Raji (cell line): ENCODE data around the gene MOB2.

ENCODE experiments used
- POLR2A ChIP-seq: IDR thresholded peaks from 2 replicates; pipeline ENCODE4 v1.6.1; 2011; ENCODE audit warnings: low read depth, low read length, control low read depth; ENCODE audit not compliant: insufficient read depth

The MOB2 gene

DNA sequence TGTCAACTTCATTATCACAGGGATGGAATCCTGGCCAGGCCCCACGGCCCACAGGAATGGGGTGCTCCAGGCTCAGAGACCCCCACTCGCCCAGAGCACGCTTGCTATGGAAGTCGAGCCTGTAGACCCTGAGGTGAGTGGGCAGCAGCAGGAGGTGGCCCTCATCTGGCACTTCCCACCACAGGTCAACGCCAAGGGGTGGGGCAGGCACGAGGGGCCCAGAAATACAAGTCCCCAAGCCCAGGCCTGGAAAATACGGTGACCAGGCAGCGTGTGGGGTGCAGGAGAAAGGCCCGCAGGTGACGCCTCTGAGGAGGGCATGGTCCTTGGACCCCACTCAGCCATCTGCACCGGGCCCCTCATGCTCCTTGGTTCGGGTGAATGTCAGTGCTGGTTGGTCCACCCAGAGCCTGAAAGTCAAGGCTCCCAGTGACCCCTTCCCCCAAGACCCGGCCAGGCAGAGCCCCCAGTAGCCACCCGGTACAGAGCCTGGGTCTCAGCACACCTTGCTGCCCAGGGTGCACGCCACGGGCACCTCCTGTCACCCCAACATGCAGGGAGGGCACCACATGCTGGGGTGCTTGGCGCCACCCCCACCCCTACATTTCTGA lies 2.4 kb downstream of the MOB2 start:
- no peak for TF ChIP-seq POLR2A

DNA sequence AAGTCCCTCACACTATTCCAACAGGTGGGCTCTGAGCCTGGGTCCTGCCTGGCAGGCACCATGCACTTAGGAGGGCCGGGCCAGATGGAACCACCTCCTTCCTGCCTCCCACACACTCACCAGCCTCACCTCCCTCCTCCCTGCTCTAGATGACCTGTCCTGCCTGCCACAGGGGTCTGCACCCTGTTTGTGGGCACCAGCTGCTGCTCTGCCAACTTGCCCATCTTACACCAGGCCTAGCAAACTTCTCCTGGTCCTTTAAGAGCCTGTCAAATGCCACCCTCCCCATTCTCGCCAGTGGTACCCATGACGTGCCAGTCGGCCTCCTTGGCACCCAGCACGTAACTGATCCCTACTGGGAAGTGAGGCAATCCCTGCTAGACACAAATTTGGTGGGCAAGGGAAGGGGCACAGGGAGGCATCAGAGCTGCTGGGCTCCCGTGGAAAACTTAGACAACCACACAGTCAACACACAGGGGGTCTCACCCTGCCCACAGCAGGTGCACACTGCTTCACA lies 3.1 kb downstream of the MOB2 start:
- no peak for TF ChIP-seq POLR2A

DNA sequence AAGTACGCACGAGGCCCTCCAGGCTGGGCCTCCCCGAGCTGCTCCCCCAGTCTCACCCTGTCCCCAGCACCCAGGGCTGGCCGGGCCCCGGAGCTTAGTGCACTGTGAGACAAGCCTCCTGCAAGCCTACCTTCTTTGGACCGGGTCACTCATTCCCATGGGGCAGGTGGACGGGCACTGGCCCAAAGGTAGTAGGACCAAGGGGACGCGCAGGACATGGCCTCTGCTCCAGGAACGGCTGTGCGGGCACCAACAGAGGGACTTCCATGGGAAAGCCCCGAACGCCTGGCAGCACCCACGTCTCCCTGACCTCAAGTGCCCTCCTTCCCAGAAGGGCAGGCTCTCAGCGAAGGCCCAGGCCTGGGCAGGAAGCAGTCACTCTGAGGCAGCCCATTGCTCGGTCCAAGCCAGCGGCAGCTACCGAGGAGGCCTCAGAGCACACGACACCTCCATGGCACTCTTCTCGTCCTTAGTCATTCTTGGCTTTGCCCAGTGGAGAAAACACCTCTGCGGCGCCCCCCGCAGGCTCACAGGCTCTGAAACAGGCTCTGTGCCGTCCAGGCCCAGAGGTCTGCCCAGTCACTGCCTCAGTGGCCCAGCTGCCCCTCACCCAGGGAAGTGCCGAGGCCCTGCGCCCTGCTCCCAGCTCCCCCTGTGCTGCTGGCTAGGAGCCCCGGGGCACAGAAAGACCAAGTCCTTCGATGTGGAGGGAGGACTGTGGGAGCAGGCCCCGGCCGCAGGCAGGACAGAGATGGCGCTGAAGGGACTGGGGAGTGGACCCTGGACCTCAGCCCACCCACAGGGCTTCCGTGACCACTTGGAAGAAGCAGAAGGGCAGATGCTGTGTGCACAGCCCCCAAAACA lies 3.8 kb downstream of the MOB2 start:
- no peak for TF ChIP-seq POLR2A

DNA sequence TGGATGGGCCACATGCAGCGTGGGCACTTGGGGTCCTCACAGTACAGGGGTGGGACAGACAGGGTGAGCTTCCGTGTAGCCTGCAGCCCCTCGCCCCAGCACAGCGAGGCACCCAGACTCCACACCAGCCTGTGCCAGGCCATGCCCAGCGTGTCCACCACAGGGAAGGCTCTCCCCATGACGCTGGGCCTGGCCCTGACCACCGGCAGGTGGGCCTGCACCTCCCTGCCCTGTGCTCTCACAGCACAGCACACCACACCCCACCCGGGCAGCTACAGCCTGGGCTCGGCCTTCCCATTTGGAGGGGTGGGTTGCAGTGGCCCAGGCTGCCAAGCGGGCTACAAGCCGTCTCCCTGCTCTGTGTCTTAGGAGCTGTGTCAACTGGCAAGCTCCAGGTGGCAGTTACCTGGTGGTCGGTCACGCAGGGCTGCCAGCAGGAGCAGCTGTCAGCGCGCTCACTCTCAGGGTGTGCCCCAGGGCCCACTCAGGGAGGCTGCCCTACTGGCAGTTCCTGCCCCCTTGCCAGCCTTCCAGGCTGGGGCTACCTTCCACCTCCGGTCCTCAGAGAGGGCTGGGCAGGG lies 4.6 kb downstream of the MOB2 start:
- no peak for TF ChIP-seq POLR2A

DNA sequence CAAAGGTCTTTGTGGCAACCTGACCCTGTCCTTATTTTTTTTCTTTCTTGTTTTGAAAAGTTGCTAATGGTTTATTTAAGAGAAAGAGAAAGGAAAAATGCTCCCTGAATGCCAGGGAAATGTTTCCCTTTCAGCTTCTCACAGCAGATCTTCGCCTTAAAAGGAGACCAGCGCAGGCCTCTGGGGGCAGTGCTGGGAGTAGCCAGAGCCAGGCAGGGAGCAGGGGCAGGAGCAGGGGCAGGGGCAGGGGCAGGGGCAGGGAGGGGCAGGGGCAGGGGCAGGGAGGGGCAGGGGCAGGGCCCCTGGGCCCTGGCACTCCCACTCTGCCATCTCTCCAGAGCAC lies 5.1 kb downstream of the MOB2 start:
- no peak for TF ChIP-seq POLR2A

DNA sequence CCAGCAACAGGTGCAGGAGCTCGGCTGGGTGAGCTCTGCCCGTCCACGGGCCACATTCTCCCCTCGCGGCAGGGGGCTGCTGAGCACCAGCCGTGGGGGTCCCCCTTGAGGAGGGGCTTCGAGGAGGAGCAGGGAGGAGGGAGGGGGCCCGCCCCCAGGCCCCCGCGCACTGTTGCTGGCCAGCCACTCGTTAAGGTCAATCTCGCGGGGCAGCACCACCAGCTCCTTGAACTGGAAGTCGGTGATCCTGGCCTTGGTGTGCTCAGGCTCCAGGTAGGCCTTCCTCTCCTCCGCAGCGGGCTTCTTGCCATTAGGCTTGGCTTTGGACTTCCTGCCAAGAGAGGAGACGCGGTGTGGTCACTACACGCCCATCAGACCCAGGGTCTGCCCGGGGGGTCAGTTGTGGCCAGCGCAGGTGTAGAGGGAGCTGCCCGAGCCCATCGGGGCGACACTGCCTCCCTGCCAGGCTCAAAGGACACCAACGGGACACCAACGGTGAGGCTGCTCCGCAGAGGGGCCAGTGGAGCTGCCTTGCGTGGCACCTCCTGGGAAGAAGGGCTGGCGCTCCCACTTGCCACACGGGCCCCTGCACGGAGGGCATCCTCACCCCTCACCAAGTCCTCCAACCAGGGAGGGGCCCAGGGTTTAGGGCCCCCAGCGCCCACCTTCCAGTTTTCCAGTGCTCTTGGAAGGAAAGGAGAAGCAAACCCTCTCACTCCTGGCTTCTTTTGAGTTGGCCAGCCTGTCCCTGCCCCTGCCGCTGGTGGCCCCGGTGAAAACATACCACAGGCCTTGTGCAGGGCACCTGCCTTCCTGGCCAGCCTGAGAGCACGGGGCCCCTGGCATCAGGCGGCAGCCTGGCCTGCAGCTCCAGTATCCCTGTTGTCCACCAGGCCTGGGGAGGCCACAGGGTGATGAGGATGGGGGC lies 5.8 kb downstream of the MOB2 start:
- TF ChIP-seq POLR2A: no peak

DNA sequence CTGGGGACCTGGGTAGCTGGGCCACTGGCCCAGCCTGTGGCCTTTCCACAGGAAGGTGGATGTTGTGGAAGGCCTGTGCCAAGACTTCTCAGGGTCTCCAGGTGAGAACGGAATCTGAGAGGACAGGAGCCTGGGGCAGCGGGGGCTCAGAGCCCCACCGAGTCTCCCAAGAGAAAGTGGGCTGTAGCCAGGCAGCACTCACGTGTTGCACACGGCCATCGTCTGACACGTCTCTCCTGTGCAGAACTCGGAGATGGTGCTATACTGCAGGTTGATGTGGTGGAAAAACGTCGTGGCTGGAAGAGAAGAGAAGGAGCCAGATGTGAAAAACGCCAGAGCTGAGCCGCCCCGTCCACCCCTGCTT lies 6.4 kb downstream of the MOB2 start:
- TF ChIP-seq POLR2A: no peak

DNA sequence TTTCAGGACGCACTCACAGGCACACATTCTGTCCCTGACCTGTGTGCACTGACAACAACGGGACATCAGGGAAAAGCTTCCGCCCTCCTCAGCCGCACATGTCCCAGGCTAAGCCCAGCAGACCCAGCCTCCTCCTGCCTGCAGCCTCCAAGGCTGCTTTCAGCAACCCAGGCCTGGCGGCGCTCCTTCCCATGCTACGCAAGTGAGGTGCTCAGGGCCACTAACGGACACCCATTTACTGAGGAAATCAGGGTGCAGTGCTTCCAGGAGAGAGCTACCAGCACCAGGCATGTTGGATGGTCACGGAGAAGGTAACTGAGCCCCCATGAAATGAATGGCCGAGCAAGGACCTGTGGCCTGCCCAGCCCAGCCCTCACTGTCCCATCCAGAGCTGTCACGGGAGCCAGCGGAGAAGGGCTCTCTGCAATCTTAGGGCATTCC lies 6.9 kb downstream of the MOB2 start:
- TF ChIP-seq POLR2A: no peak

DNA sequence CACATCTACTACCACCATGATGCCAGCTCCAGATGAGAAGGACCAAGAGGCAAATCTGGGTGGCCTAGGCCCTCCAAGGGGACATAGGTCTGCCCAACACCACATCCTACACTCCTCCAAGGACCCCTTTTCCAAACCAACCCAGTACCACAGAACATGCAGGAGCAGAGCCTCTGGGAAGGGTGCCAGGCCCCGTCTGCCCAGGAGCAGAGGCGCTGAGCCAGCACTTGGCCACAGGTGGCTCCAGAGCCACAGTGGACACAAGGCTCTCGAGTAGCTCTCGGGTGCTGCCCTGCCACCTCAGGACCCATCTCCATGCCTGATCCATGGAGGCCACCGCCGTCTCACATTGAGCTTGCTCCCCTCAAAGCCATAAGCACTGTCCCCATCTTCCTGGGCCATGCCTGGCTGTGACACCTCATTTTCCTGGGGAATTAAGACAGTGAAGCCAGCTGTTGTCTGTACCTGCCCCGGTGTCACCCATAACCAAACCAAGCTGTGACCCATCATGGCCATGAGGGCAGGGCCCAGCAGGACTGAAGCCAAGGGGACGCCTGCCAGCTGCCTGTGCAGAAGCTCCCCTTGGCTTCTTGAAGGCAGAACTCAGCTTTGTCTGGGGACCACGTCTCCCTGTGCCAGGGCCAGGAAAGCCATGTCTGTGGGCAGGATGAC lies 7.4 kb downstream of the MOB2 start:
- no peak for TF ChIP-seq POLR2A

DNA sequence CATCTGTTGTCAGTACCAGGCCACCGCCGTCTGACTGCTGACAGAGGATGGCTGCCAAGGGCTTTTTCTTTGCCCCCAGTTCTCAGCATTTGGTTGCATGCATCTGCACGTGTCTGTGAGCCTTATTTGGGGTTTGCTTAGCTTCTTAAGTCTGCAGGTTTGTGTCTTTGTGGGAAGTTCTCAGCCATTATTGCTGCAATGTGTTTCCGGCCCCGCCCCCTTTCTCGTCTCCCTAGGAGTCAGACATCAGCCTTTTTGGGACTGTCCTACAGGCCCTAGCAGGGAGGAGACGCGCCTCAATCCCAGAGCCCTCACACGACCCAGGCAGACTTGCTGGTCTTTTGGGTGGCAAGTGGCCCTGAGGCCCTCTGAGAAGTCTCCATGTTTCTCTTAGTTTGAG lies 8.0 kb downstream of the MOB2 start:
- no peak for TF ChIP-seq POLR2A

DNA sequence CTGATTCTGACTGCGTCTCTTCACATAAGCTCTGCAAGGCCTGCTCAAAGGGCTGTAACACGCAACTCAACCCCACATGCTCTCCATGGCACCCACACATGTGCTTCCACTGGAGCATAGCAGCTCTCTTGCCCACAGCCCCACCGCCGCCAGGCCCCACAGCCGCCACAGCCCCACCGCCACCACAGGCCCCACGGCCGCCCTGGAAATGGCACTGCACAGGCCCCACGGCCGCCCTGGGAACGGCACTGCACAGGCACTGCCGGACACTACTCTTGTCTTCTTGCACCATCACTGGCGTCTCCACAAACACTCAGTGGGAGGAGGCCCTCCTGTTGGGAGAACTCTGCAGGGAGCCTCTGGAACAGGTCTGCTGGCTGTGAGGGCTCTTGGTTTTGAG lies 8.6 kb downstream of the MOB2 start:
- TF ChIP-seq POLR2A: no peak

DNA sequence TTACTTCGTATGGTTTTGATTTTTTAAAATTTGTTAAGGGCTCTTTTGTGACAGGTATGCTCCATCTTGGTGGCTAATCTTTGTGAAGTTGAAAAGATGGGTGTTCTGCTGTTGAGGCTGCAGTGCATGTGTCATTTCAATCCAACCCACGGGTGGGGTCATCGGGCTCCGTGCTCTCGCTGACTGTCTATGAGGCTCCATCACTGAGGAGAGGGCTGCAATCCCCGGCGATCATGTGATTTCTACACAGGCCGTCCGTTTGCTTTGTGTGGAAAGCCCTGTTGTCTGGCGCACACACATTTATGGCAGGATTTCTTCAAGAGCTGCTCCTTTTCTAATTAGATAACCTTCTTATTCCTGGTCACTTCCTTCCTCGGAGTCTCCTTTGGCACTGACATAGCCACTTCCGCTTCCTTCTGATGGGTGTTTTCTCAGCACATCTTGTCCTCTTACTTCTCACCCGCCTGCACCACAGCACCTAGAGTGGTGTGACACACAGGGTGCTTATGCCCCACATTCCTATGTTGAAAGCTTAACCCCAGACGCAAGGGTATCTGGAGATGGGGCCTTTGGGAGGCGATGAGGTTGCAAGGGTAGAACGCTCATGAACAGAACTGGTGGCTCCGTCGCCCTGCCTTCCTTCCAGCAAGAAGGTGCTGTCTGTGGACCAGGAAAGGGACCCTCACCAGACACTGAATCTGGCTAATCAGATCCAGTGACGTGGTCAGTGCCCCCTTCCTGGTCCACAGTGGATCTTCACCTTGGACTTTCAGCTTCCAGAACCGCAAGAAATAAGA lies 9.4 kb downstream of the MOB2 start:
- TF ChIP-seq POLR2A: no peak

DNA sequence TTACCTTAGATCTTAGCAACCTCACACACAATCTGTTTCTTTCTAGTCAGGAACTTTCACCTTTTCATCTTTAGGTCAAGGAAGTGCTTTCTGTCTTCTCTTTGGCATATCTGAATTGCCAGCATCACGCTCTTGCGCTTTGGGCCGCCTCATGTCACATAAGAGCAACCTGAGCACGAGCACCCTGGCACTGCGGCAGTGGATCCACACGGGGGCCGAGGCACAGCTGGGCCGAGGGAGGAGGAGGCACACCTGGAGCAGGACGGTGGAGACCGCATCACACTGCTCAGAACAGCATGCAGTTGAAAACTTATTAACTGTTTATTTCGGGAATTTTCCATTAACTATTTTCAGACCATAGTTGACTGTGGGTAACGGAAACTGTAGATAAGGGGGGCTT lies 10.7 kb downstream of the MOB2 start:
- no peak for TF ChIP-seq POLR2A

DNA sequence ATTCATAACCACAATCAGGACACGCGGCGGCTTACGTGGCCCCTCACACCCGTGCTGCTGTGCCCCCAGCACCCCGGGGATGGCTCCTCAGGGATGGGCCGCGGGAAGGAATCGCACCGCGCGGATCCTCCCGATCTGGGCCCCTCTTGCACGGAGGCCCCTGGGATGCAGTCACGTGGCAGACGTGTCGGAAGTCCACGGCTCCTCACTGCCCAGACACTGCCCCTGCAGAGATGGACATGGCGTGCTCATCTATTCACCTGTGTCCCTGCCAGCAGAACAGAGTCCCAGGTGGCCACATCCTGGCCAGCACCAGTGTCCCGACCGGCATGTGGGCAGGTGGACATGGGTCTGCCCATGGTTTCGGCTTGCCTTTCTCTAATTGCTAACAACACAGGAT lies 12.8 kb downstream of the MOB2 start:
- no peak for TF ChIP-seq POLR2A

DNA sequence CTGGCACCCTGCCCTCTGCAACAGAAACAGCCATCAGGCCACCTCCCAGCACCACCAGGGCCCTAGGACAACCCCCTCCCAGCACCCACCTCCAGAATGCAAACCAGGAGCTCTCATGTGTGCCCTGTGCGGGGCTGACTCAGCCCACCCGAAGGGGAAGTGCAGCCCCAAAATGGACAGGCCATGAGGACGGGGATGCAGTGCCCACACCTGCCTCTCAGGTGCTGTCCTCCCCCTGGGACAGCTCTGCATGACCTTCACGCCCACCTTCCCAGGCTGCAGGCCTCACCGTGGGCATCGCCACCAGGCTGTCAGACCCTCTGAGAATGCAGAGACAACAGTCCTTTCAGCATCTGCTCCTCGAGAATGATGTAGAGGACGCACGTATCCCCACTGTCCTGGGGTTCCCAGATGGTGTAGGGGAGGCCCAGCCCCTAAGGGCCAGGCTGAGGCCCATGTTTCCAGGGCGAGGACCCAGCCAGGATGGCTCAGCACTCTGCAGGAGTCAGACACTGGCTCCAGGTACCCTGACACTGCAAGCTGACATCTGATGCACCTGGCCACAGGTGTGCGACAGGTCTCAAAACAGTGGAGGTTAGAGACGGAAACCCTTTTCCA lies 13.5 kb downstream of the MOB2 start:
- TF ChIP-seq POLR2A: no peak
